Fibroblast of the aortic adventitia (primary cell): ENCODE results near the gene DLGAP1. TPM values are rescaled to one million over a fixed set of nuclear protein-coding genes. Genes with fewer than 3 reads are reported as not detected.

ENCODE experiments used
- DNase-seq: peaks from one replicate; pipeline ENCODE4 v3.0.0-alpha.2; 2010; ENCODE audit warnings: low read depth
- H3K4me3 ChIP-seq: 2 replicates; pipeline ENCODE4 v1.5.1; 2011; ENCODE audit warnings: low read depth, mild to moderate bottlenecking, control low read depth, low read length, moderate library complexity
- CTCF ChIP-seq: IDR thresholded peaks from 2 replicates; pipeline ENCODE4 v1.5.1; 2011; ENCODE audit warnings: mild to moderate bottlenecking, low read length, control low read depth, inconsistent platforms; ENCODE audit not compliant: insufficient read depth
- total RNA-seq: library from RNA; depleted of rRNA; stranded (reverse); fragments of >200 nt; gene quantifications from 2 replicates; pipeline ENCODE4 v1.2.3, GENCODE V29; 2012; ENCODE audit warnings: low replicate concordance

The DLGAP1 gene
- total RNA-seq, 1 donor = 1.4 TPM

DNA sequence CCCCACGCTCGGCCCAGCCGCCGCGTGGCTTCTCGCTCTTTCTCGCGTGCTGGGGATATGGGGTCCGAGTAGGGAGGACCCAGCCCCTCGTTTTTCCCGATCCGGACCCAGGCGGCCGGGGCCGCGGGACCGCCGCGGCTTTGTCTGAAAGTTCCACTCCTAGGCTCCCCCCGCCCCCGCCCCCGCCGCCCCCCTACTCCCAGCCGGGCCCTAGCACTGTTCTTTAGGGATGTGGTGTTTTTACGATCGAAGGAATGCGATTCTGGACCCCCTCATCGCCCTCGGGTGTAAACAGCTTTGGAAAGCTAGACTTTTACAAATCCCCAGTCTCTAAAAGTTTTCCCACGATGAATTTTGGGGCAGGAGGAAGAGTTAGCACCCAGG is 1004.3 kb downstream of the DLGAP1 start:
- H3K4me3 ChIP-seq = peak overlapping the region; percentile 68
- DNase-seq = no peak
- TF ChIP-seq CTCF = no peak

DNA sequence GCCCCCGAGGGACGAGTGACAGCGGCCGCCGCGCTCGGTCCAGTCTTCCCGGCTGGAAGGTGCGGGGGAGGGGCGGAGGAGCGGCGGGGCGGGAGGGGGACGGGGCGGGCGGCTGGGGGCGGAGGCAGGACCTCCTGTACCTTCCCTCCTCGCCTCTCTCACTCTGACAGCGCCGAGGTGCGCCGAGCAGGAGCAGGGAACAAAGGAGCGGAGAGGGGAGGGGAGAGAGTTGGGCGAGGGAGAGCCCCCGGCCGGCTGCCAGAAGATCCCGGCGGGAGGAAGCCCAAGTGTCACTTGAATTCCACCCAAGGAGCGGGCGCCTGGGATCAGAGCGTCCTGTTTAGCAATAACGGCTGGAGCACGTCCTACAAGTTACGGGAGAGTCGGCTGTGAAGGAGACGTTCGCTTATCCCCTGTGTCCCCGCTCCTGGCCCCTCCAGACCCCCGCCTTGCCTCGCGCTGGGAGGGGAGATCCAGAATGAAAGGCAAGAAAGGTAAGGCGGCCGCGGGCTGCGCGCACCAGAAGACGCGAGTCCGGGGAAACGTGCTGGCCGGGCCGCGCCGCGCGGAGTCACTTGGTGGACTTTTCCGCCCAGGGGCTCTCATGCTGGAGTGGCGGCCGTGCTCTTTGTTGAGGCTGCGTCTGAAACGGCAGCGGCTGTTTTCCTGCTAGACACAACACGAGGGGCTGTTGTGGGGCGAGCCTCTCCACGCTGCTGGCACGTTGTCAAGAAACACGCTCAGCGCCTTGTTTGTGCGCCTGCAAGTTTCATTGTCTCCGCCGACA is 1004.9 kb downstream of the DLGAP1 start, which contains the start of gene TGIF1:
Gene TGIF1, plus strand, starts transcription at position 161 of the 787 bp plus-strand sequence. Its CDS starts 318 bp downstream, at position 479.
- no peak for TF ChIP-seq CTCF
- peak; percentile 87 for DNase-seq
- H3K4me3 ChIP-seq = peak within 1 kb of the TSS; percentile 68

DNA sequence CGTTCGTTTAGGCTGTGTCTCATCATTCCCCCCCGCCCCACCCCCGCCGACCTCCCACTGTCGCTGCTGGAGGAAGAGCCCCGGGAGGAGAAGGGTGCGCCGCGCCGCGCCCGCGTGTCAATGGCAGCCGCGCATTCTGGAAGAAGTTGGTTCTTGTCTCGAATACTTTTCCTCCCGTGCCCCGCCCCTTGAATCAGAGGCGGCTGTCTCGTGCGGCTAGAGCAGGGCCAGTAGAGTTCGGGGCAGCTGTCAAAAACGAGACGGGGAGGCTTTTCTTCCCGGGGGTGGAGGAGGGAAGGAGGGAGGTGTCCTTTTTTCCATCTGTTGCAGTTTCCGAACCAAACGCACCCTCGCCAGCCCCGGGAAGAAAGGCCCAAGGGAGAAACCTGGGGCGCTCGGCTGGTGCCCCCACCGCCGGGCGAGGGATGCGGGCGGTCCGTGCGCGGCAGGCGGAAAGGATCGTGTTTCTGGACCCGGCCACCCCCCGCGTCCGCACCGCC is 1005.5 kb downstream of the DLGAP1 start:
- no peak for TF ChIP-seq CTCF
- DNase-seq = peak; percentile 89
- peak overlapping the region; percentile 68 for H3K4me3 ChIP-seq

DNA sequence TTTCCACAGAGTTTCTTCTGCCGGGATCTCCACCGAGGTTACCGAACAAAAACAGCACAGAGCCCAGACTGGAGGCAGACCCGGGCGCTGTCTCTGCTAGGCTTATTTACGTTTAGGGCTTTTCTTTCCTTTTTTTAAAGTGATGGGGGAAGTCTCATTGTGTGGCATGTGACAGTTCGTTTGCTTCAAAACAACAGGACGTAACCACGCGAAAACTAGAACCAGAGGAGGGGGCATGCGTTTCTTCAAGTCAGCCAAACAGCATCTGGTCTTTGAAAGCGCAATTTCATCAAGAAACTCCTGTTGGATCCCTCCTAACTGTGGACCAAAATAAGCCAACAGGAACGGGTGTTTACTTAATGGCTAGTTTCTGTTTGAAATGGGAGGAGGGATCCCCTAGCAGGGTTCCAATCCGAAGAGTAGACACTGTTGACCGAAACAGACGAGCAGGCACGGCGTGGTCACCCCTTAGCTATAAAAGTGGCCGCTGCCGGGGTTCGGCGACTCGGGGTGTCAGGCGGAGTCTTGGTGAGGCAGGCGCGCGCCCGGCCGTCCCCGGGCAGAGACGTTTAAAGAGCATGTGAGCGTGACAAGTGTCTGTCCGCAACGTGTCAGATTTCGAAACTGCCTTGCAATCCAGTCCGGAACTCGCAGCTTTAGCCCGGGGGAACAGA is 1006.1 kb downstream of the DLGAP1 start:
- DNase-seq = peak; percentile 92
- no peak for TF ChIP-seq CTCF
- H3K4me3 ChIP-seq = peak overlapping the region; percentile 68

DNA sequence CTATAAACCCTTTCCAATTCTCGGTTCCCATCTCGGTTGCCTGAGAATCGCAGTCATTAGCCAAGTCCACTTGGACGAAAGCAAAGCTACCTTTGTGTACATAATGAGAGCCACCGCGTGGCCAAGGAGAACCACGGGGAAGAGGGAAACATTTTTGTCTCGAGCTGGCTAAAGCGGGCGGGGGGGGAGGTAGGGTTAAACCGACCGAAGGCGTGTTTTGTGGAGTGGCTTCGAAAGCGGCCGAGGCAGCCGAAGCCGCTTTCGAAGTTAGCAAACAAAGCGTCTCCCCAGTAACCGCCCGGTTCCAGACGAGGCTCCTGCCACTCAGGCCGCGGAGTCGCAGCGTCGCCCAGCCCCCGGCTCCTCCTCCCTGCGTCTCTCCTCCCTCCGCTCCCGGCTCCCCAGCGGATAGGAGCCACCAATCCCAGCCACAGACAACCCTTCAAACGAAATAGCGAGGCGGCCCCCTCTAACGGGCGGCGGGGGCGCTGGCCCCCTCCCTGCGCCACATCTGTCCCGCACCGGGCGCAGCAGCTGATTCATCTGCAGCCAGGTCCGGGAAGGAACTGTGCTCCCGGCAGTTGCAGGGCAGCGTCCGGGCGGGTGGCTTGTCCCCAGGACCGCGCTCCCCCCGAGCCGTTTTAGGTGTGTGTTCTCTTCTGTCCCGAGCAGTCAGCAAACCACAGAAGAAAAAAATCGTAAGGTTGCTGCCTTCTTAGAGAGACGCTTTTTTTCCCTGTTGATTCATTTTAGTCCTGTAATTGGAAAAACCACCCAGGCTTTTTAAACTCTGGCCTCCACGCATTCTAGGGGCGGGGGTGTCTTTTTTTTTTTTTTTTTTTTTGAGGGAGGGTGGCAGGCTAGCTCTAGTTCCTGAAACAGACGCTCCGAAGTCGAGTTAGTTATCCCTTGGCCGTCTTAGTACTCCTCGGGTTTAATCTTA is 1006.9 kb downstream of the DLGAP1 start:
- H3K4me3 ChIP-seq = peak overlapping the region; percentile 68
- peak; percentile 96 for DNase-seq
- TF ChIP-seq CTCF = no peak
